WTC11 (cell line): Measurements from ENCODE around the gene ITM2A.

ENCODE experiments used
- E2F5 ChIP-seq: sonication (generic); formaldehyde crosslinking; IDR thresholded peaks from 2 replicates; pipeline ENCODE4 v1.8.1; 2022; ENCODE audit warnings: mild to moderate bottlenecking, moderate library complexity, missing genetic modification reagents
- ZBTB21 ChIP-seq: sonication (generic); formaldehyde crosslinking; IDR thresholded peaks from 2 replicates; pipeline ENCODE4 v1.8.1; 2023; ENCODE audit warnings: mild to moderate bottlenecking, missing genetic modification reagents, borderline replicate concordance
- TF ChIP-seq, protein P1 (sequence below): fragments of 200-600 bp; IDR thresholded peaks from 2 replicates; pipeline ENCODE4 v1.8.0; 2022; ENCODE audit warnings: antibody characterized with exemption

- TF ChIP-seq, protein P1, sequence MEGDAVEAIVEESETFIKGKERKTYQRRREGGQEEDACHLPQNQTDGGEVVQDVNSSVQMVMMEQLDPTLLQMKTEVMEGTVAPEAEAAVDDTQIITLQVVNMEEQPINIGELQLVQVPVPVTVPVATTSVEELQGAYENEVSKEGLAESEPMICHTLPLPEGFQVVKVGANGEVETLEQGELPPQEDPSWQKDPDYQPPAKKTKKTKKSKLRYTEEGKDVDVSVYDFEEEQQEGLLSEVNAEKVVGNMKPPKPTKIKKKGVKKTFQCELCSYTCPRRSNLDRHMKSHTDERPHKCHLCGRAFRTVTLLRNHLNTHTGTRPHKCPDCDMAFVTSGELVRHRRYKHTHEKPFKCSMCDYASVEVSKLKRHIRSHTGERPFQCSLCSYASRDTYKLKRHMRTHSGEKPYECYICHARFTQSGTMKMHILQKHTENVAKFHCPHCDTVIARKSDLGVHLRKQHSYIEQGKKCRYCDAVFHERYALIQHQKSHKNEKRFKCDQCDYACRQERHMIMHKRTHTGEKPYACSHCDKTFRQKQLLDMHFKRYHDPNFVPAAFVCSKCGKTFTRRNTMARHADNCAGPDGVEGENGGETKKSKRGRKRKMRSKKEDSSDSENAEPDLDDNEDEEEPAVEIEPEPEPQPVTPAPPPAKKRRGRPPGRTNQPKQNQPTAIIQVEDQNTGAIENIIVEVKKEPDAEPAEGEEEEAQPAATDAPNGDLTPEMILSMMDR, result no peak
- TF ChIP-seq E2F5 (CRISPR knock-in tag), result no peak
- no peak for TF ChIP-seq ZBTB21 (CRISPR knock-in tag)
Observed at GRCh38 chrX:79325263-79325958, 41.7 kb downstream of the ITM2A start.
